Right lobe of liver (tissue), 6 donors: ENCODE results near the gene CDYL. TPM values are rescaled to one million over a fixed set of nuclear protein-coding genes. Genes with fewer than 3 reads are reported as not detected.

Experiments
- ATAC-seq, 4 donors: fragments of 200-7000 bp; cut with Tn5 transposase; one replicate each; pipeline ENCODE4 v1.9.1; 2020; ENCODE audit warnings: mild to moderate bottlenecking in 4 of 4, moderate library complexity in 4 of 4
- DNase-seq, 3 donors: peaks; one replicate each; pipeline ENCODE4 v3.0.0-alpha.2; 2020
- H3K27ac ChIP-seq, 3 donors: fragments of 200-600 bp; one replicate each; pipeline ENCODE4 v1.8.0; 2022
- H3K27me3 ChIP-seq, 2 donors: fragments of 200-600 bp; one replicate each; pipeline ENCODE4 v1.8.0; 2022
- H3K36me3 ChIP-seq, 4 donors: fragments of 200-600 bp; sonication (generic) in 1 of 4; one replicate each; pipeline versions ENCODE4 v1.5.1 to v1.8.0; 2017 to 2022; ENCODE audit warnings: control low read depth in 1 of 4
- H3K4me1 ChIP-seq, 4 donors: fragments of 200-600 bp; sonication (generic) in 1 of 4; one replicate each; pipeline versions ENCODE4 v1.5.1 to v1.8.0; 2017 to 2022; ENCODE audit warnings: control low read depth in 1 of 4
- H3K4me3 ChIP-seq, 3 donors: fragments of 200-600 bp; one replicate each; pipeline ENCODE4 v1.8.0; 2022
- H3K9me3 ChIP-seq, 4 donors: fragments of 200-600 bp; sonication (generic) in 1 of 4; one replicate each; pipeline versions ENCODE4 v1.5.1 to v1.8.0; 2017 to 2022; ENCODE audit warnings: control low read depth in 1 of 4
- POLR2A ChIP-seq: fragments of 450-650 bp; IDR thresholded peaks from one replicate; pipeline ENCODE4 v1.6.1; 2017; ENCODE audit warnings: antibody characterized with exemption, mild to moderate bottlenecking
- WGBS: methylation state at CpG from one replicate; pipeline ENCODE4 v1.1.6; 2018; ENCODE audit warnings: low coverage, low lambda C conversion rate; ENCODE audit not compliant: insufficient coverage; ENCODE audit errors: missing lambda C conversion rate; 5-methylcytosine and 5-hydroxymethylcytosine counted together
- intact Hi-C, 2 donors: fragments of 100-400 bp; cut with DNase I; formaldehyde crosslinking; loops; one replicate each; pipeline versions ENCODE4 v1.11.2 to v1.14.1; 2022
- total RNA-seq, 6 experiments: library from RNA; depleted of rRNA in 2 of 6; stranded (reverse); fragments of >200 nt in 2 of 6; fragmentation: NEBNext Ultra II Directional in 3 of 6; extraction: Animal tissue kit (Norgen Biotek cat#: 25700) in 3 of 6; gene quantifications; one replicate each; pipeline versions ENCODE4 v1.1.0 to v1.2.4, GENCODE V29; 2016 to 2023
- TF ChIP-seq, protein P1 (sequence below), 4 donors: fragments of 200-600 bp in 3 of 4; fragments of 450-650 bp in 1 of 4; IDR thresholded peaks; one replicate each; pipeline versions ENCODE4 v1.5.1 to v1.8.0; 2016 to 2022; ENCODE audit warnings: antibody characterized with exemption in 4 of 4, mild to moderate bottlenecking in 2 of 4
- donor health status: DM: no; HTN: yes; CAD: no.
- donor health status: DM: no; HTN: no; CAD: no.
- donor health status: DM: no; HTN: no; CAD: no.
- donor health status: DM: no; HTN: yes; CAD: no.
- donor health status: DM: no; HTN: yes; CAD: no.

Gene CDYL
- total RNA-seq, 6 experiments from 2014 or later = 5.0 to 16.1 (median 13.1) TPM

- peaks cover 0 to 6% (median 0%) of the 10 kb centered on the region in 4 donors for H3K36me3 ChIP-seq
- H3K27ac ChIP-seq = no peak overlapping the region
- no peaks in the 10 kb centered on the region for H3K9me3 ChIP-seq
- intact Hi-C loops = no loop called here
- 69% methylated on average over 4 of the region's 5 CpGs for WGBS
- no peak for ATAC-seq
- TF ChIP-seq POLR2A = no peak
- TF ChIP-seq, protein P1, sequence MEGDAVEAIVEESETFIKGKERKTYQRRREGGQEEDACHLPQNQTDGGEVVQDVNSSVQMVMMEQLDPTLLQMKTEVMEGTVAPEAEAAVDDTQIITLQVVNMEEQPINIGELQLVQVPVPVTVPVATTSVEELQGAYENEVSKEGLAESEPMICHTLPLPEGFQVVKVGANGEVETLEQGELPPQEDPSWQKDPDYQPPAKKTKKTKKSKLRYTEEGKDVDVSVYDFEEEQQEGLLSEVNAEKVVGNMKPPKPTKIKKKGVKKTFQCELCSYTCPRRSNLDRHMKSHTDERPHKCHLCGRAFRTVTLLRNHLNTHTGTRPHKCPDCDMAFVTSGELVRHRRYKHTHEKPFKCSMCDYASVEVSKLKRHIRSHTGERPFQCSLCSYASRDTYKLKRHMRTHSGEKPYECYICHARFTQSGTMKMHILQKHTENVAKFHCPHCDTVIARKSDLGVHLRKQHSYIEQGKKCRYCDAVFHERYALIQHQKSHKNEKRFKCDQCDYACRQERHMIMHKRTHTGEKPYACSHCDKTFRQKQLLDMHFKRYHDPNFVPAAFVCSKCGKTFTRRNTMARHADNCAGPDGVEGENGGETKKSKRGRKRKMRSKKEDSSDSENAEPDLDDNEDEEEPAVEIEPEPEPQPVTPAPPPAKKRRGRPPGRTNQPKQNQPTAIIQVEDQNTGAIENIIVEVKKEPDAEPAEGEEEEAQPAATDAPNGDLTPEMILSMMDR (IDR thresholded peaks at IDR 0.05) = no peak
- no peaks in the 10 kb centered on the region for H3K4me1 ChIP-seq
- no peaks in the 10 kb centered on the region for H3K27me3 ChIP-seq
- no peak overlapping the region for H3K4me3 ChIP-seq
- no peak for DNase-seq
Measured at GRCh38 chr6:4889701-4890100, 113.5 kb downstream of the CDYL start.

DNA sequence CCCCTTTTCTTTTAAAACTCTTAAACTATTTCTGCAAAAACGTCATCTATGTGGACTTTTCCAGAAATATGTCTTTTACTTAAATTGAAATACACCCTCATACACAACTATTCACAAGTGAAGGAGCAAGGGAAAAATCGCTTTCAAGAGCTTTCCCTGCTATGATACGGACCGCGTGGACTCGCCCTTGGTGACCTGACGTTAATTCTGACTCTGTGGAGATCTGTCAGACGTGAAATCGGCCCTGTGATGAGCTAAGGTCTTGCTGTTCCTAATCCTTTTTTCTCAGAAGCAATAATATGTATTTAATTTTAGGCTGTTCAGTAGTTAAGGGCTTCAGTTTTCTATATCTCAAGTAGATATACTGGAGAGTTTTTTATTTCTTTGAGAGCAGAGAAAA is 114.0 kb downstream of the CDYL start:
- ATAC-seq (no peak), DNase-seq (no peak)
- no peaks in the 10 kb centered on the region for H3K4me1 ChIP-seq
- H3K4me3 ChIP-seq = no peak overlapping the region
- TF ChIP-seq POLR2A = no peak
- TF ChIP-seq, protein P1 (IDR thresholded peaks at IDR 0.05) = no peak
- H3K36me3 ChIP-seq = peaks cover 0 to 6% (median 0%) of the 10 kb centered on the region in 4 donors
- 93% methylated on average over 9 of the region's 9 CpGs for WGBS
- H3K9me3 ChIP-seq = no peaks in the 10 kb centered on the region
- H3K27me3 ChIP-seq = no peaks in the 10 kb centered on the region
- intact Hi-C loops = no loop called here
- no peak overlapping the region for H3K27ac ChIP-seq

GRCh38 chr6:4890627-4891026 is 114.4 kb downstream of the CDYL start:
- Histone ChIP-seq H3K4me1 (no peaks in the 10 kb centered on the region), H3K9me3 (no peaks in the 10 kb centered on the region), H3K36me3 (peaks cover 0 to 6% (median 0%) of the 10 kb centered on the region in 4 donors), H3K4me3 (no peak overlapping the region), H3K27ac (no peak overlapping the region), H3K27me3 (no peaks in the 10 kb centered on the region)
- no peak for ATAC-seq
- DNase-seq = no peak
- TF ChIP-seq, protein P1 (IDR thresholded peaks at IDR 0.05) = no peak
- no peak for TF ChIP-seq POLR2A
- intact Hi-C loops = no loop called here
- WGBS = 89% methylated on average over 11 of the region's 11 CpGs

DNA sequence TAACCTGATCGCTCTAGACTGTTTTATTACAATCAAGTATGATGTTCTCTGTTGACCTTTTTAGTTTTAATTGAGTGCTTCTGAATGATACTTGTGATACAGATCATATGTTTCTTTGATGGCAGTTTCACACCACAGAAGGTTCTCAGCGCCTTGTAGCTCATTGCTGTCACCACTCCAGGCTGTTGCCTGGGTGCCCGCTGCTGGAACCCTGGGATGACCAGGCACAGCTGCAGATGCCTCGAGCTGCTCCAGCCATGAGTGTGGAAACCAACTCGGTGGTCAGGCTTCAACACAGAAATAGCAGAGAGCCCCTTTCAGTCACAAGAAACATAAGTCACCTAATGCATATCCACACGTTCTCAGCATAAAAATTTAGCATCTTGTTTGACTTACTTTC is 114.9 kb downstream of the CDYL start:
- ATAC-seq (no peak), DNase-seq (no peak)
- H3K9me3 ChIP-seq = no peaks in the 10 kb centered on the region
- intact Hi-C loops = no loop called here
- H3K27ac ChIP-seq = no peak overlapping the region
- no peaks in the 10 kb centered on the region for H3K27me3 ChIP-seq
- no peak for TF ChIP-seq POLR2A
- TF ChIP-seq, protein P1 (IDR thresholded peaks at IDR 0.05) = no peak
- H3K36me3 ChIP-seq = peaks cover 0 to 6% (median under 1%) of the 10 kb centered on the region in 4 donors
- 95% methylated on average over 6 of the region's 6 CpGs for WGBS
- no peak overlapping the region for H3K4me3 ChIP-seq
- H3K4me1 ChIP-seq = no peaks in the 10 kb centered on the region
